IMR-90 (cell line): ENCODE data around the gene GNE. TPM values are rescaled to one million over a fixed set of nuclear protein-coding genes. Genes with fewer than 3 reads are reported as not detected.

Experiments used
- ATAC-seq: fragments of 200-7000 bp; cut with Tn5 transposase; 2 replicates; pipeline ENCODE4 v1.9.1; 2020; ENCODE audit warnings: low read depth, mild to moderate bottlenecking, moderate library complexity
- Bru-seq: library from RNA; stranded (reverse); fragments of 400-500 nt; gene quantifications from one replicate; lab custom pipeline; 2021; lab: Mats Ljungman, UMichigan
- BruChase-seq, 2 experiments: library from RNA; stranded (reverse); fragments of 400-500 nt; gene quantifications; one replicate each; lab custom pipeline; 2021; lab: Mats Ljungman, UMichigan
- BruUV-seq: library from RNA; stranded (reverse); fragments of 400-500 nt; replicated peaks from 2 replicates; lab custom pipeline; 2021; lab: Mats Ljungman, UMichigan
- CTCF ChIA-PET: fragments of 300-600 bp; formaldehyde crosslinking; extraction: SDS; loops from one replicate; lab custom pipeline; 2021; ENCODE audit warnings: antibody characterized with exemption; lab: Yijun Ruan, JAX
- POLR2A ChIA-PET: fragments of 300-600 bp; sonication (Branson Sonifier 250); formaldehyde crosslinking; loops from one replicate; lab custom pipeline; 2022; ENCODE audit warnings: antibody characterized with exemption; ENCODE audit not compliant: unreplicated experiment; lab: Charles Lee
- DNase-seq: peaks from one replicate; pipeline ENCODE4 v3.0.0; 2013
- H2AFZ ChIP-seq: replicated peaks from 2 replicates; pipeline ENCODE3; 2013; ENCODE audit warnings: low read length, mild to moderate bottlenecking; ENCODE audit not compliant: poor library complexity
- H2AK5ac ChIP-seq: 2 replicates; pipeline ENCODE4 v1.6.1; 2013; ENCODE audit warnings: low read depth, low read length, inconsistent platforms
- H2AK9ac ChIP-seq: replicated peaks from 2 replicates; pipeline ENCODE3; 2013; ENCODE audit warnings: mild to moderate bottlenecking, low read depth, low read length, moderate library complexity; ENCODE audit not compliant: poor library complexity
- H2BK120ac ChIP-seq: 2 replicates; pipeline ENCODE4 v1.6.1; 2013; ENCODE audit warnings: low read depth, low read length, inconsistent platforms
- H2BK15ac ChIP-seq: 3 replicates; pipeline ENCODE4 v1.6.1; 2013; ENCODE audit warnings: low read depth, low read length, inconsistent platforms
- H2BK20ac ChIP-seq: 2 replicates; pipeline ENCODE4 v1.6.1; 2013; ENCODE audit warnings: low read depth, mild to moderate bottlenecking, inconsistent platforms, low read length, moderate library complexity
- H2BK5ac ChIP-seq: 2 replicates; pipeline ENCODE4 v1.6.1; 2013; ENCODE audit warnings: mild to moderate bottlenecking, low read depth, low read length, inconsistent platforms; ENCODE audit not compliant: poor library complexity, severe bottlenecking
- H3K14ac ChIP-seq: replicated peaks from 2 replicates; pipeline ENCODE4 v1.6.1; 2013; ENCODE audit warnings: low read depth, low read length, inconsistent platforms
- H3K18ac ChIP-seq: 2 replicates; pipeline ENCODE4 v1.6.1; 2013; ENCODE audit warnings: low read depth, low read length, control low read depth
- H3K23ac ChIP-seq: 2 replicates; pipeline ENCODE4 v1.6.1; 2013; ENCODE audit warnings: low read depth, low read length, inconsistent platforms
- H3K27ac ChIP-seq: 2 replicates; pipeline ENCODE4 v1.5.1; 2013; ENCODE audit warnings: mild to moderate bottlenecking, control low read depth, low read length; ENCODE audit not compliant: insufficient read depth
- H3K27me3 ChIP-seq: 2 replicates; pipeline ENCODE4 v1.6.1; 2013; ENCODE audit warnings: low read length; ENCODE audit not compliant: control insufficient read depth, insufficient read depth
- H3K36me3 ChIP-seq: 2 replicates; pipeline ENCODE4 v1.6.1; 2013; ENCODE audit warnings: low read length, mixed read lengths; ENCODE audit not compliant: control insufficient read depth, insufficient read depth
- H3K4ac ChIP-seq: 2 replicates; pipeline ENCODE4 v1.6.1; 2013; ENCODE audit warnings: low read depth, low read length, inconsistent platforms
- H3K4me1 ChIP-seq: 2 replicates; pipeline ENCODE4 v1.6.1; 2013; ENCODE audit warnings: low read length, mixed read lengths; ENCODE audit not compliant: control insufficient read depth, insufficient read depth
- H3K4me2 ChIP-seq: 2 replicates; pipeline ENCODE4 v1.6.1; 2013; ENCODE audit warnings: low read depth, mild to moderate bottlenecking, control low read depth, low read length, moderate library complexity
- H3K4me3 ChIP-seq: 2 replicates; pipeline ENCODE4 v1.5.1; 2013; ENCODE audit warnings: low read depth, mild to moderate bottlenecking, control low read depth, low read length, moderate library complexity; ENCODE audit not compliant: insufficient read depth
- H3K56ac ChIP-seq: 2 replicates; pipeline ENCODE4 v1.6.1; 2013; ENCODE audit warnings: low read length, inconsistent platforms; ENCODE audit not compliant: insufficient read depth; ENCODE audit errors: extremely low read depth
- H3K79me1 ChIP-seq, 2 experiments: 2 replicates each; pipeline ENCODE4 v1.6.1; 2013; ENCODE audit warnings: low read length in 2 of 2, inconsistent platforms in 1 of 2, low read depth in 1 of 2
- H3K9ac ChIP-seq: 2 replicates; pipeline ENCODE4 v1.6.1; 2013; ENCODE audit warnings: low read depth, low read length, control low read depth
- H3K9me1 ChIP-seq: 2 replicates; pipeline ENCODE4 v1.6.1; 2013; ENCODE audit warnings: low read length, inconsistent platforms; ENCODE audit not compliant: insufficient read depth
- H3K9me3 ChIP-seq: 2 replicates; pipeline ENCODE4 v1.6.1; 2013; ENCODE audit warnings: low read length; ENCODE audit not compliant: control insufficient read depth, insufficient read depth
- H4K20me1 ChIP-seq: 2 replicates; pipeline ENCODE4 v1.6.1; 2013; ENCODE audit warnings: low read length, inconsistent platforms; ENCODE audit not compliant: insufficient read depth
- H4K5ac ChIP-seq: 2 replicates; pipeline ENCODE4 v1.6.1; 2013; ENCODE audit warnings: mild to moderate bottlenecking, low read depth, low read length, control low read depth
- H4K8ac ChIP-seq, 2 experiments: 2 replicates each; pipeline ENCODE4 v1.6.1; 2013; ENCODE audit warnings: low read depth in 2 of 2, low read length in 2 of 2, control low read depth in 1 of 2, inconsistent platforms in 1 of 2
- H4K91ac ChIP-seq: 2 replicates; pipeline ENCODE4 v1.6.1; 2013; ENCODE audit warnings: low read depth, low read length, inconsistent platforms; ENCODE audit not compliant: insufficient read depth
- BHLHE40 ChIP-seq: fragments of 150-350 bp; IDR thresholded peaks from 2 replicates; pipeline ENCODE4 v1.6.1; 2016; ENCODE audit warnings: mild to moderate bottlenecking, low read depth, low read length
- CEBPB ChIP-seq: IDR thresholded peaks from 2 replicates; pipeline ENCODE4 v1.6.1; 2012; ENCODE audit warnings: low read depth, low read length, improper control_type of control experiment
- FOS ChIP-seq: fragments of 150-350 bp; IDR thresholded peaks from 2 replicates; pipeline ENCODE4 v1.6.1; 2016; ENCODE audit warnings: low read depth, low read length
- MAFK ChIP-seq: IDR thresholded peaks from 2 replicates; pipeline ENCODE4 v1.6.1; 2012; ENCODE audit warnings: low read depth, low read length, improper control_type of control experiment
- MXI1 ChIP-seq: IDR thresholded peaks from 2 replicates; pipeline ENCODE4 v1.6.1; 2012; ENCODE audit warnings: low read depth, mild to moderate bottlenecking, low read length, moderate library complexity, borderline replicate concordance
- POLR2A ChIP-seq: IDR thresholded peaks from 2 replicates; pipeline ENCODE4 v1.6.1; 2012; ENCODE audit warnings: mild to moderate bottlenecking, low read depth, low read length
- SMC3 ChIP-seq: fragments of 150-350 bp; IDR thresholded peaks from 2 replicates; pipeline ENCODE4 v1.6.1; 2016; ENCODE audit warnings: low read depth, mild to moderate bottlenecking, antibody characterized with exemption, low read length, moderate library complexity
- USF2 ChIP-seq: fragments of 150-350 bp; IDR thresholded peaks from 2 replicates; pipeline ENCODE4 v1.6.1; 2017; ENCODE audit warnings: mild to moderate bottlenecking, antibody characterized with exemption, low read length, low read depth
- WGBS, 2 experiments: methylation state at CpG; one replicate each; pipeline versions ENCODE4 v1.1.5 to v1.1.7; 2013; ENCODE audit warnings: missing lambda C conversion rate in 2 of 2; ENCODE audit not compliant: insufficient read length in 1 of 2; ENCODE audit errors: extremely low coverage in 2 of 2; 5-methylcytosine and 5-hydroxymethylcytosine counted together
- dilution Hi-C: fragments of 300-500 bp; cut with HindIII; formaldehyde crosslinking; loops from one replicate; pipeline ENCODE4 v1.14.3; 2018; ENCODE audit warnings: low sequenced_read_pairs; ENCODE audit not compliant: unreplicated experiment
- in situ Hi-C: fragments of 300-500 bp; cut with MboI; formaldehyde crosslinking; loops from 3 replicates; pipeline ENCODE4 v1.14.3; 2019; ENCODE audit warnings: low sequenced_read_pairs, inconsistent platforms, mixed read lengths
- intact Hi-C: fragments of 100-400 bp; cut with micrococcal nuclease; formaldehyde crosslinking; loops from 2 replicates; pipeline ENCODE4 v1.10.0; 2022
- long read RNA-seq: library from polyadenylated mRNA; unstranded; transcript quantifications from one replicate; pipeline ENCODE4 v2.0.0, GENCODE V29; 2021; ENCODE audit not compliant: unreplicated experiment
- polyA plus RNA-seq, 3 experiments: library from polyadenylated mRNA; depleted of rRNA; stranded (reverse); fragments of >200 nt; gene quantifications; 2 replicates each; pipeline ENCODE4 v1.2.3, GENCODE V29; 2012; ENCODE audit warnings: low replicate concordance in 1 of 3
- total RNA-seq: library from RNA; depleted of rRNA; stranded (reverse); fragments of >200 nt; gene quantifications from 2 replicates; pipeline ENCODE4 v1.2.3, GENCODE V29; 2012; rRNA removed
- TF ChIP-seq, protein P1 (sequence below): conservative IDR thresholded peaks from 2 replicates; pipeline ENCODE4 v1.5.1; 2012; ENCODE audit warnings: mild to moderate bottlenecking, low read depth, low read length, improper control_type of control experiment

Gene GNE, protein sequence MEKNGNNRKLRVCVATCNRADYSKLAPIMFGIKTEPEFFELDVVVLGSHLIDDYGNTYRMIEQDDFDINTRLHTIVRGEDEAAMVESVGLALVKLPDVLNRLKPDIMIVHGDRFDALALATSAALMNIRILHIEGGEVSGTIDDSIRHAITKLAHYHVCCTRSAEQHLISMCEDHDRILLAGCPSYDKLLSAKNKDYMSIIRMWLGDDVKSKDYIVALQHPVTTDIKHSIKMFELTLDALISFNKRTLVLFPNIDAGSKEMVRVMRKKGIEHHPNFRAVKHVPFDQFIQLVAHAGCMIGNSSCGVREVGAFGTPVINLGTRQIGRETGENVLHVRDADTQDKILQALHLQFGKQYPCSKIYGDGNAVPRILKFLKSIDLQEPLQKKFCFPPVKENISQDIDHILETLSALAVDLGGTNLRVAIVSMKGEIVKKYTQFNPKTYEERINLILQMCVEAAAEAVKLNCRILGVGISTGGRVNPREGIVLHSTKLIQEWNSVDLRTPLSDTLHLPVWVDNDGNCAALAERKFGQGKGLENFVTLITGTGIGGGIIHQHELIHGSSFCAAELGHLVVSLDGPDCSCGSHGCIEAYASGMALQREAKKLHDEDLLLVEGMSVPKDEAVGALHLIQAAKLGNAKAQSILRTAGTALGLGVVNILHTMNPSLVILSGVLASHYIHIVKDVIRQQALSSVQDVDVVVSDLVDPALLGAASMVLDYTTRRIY
- total RNA-seq = 28.3 and 34.1 TPM in 2 replicates
- polyA plus RNA-seq (2012; rRNA removed) = 9.8 and 11.7 TPM in 2 replicates
- polyA plus RNA-seq (2012; cell fraction: cytosol; rRNA removed) = 5.4 and 6.5 TPM in 2 replicates
- 3.6 and 8.7 TPM in 2 replicates for polyA plus RNA-seq (2012; cell fraction: nucleus; rRNA removed; ENCODE audit: low replicate concordance)
- Bru-seq, nascent RNA = percentile 66 among the genes with signal in this experiment
- BruChase-seq, experiment 1, labeled RNA remaining after a 6-hour chase = percentile 65 among the genes with signal in this experiment
- percentile 66 among the genes with signal in this experiment for BruChase-seq, experiment 2, labeled RNA remaining after a 2-hour chase
- long read RNA-seq, full-length matches to known transcripts = 3 of 4 reads
- long read RNA-seq, partial matches to known transcripts = 0 of 4 reads
- long read RNA-seq, other reads (novel, unspliced or antisense) = 1 of 4 reads

DNA sequence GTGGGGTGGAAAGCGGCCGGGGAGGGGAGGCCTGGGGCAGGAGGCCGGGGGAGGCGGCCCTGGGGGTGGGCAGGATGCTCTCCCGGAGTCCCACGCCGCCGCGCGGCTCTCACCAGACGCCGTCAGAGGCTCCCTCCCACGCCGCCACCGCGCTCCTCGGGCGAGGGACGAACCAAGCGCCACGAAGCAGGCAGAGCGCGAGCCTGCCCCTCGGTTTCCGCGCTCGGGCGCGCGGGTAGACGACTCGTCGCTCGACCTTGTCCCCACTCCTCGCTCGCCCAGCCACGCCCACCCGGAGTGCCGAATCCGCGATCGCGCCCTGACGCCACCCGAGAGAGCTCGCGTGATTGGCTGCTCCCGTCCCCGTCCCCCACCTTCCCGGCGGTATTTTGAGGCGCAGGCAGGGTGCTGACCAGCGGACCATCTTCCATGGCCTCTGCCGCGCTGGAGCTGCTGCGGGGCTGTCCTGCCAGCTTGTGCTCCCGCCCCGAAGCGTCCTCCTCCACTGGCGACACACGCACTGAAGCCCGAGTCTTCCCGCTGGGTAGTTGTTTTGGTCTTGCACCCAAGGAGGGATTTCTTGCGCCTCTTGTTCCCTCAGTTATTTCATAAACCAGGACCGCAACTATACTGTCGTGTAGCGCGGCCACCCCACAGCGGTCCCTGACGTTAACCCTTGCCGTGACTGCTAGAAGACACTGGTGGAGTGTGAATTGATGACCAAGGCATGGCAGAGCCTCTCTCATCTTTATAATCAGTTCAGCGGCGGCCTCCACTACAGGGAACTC is at the start of gene GNE:
TSS of gene GNE (minus strand) at position 241 of the 788 bp plus-strand sequence. CDS start 9,093 bp downstream, outside the sequence.
- 0% methylated on average over 19 of the region's 73 CpGs; no CpG with 5 or more reads in 1 of the 2 experiments for WGBS, 2 experiments
- BruUV-seq = no TSS peak
- H3K18ac ChIP-seq = peak within 1 kb of the TSS; percentile 58; the same call in 1 of the 2 replicates
- H3K9me1 ChIP-seq = no peaks in the 10 kb centered on the region
- H2AFZ ChIP-seq = peak within 1 kb of the TSS; percentile 99
- peak within 1 kb of the TSS; percentile 70 for H2AK5ac ChIP-seq
- peak within 1 kb of the TSS; percentile 89 to 95 for H4K8ac ChIP-seq
- H2BK20ac ChIP-seq = no peak within 1 kb of the TSS
- ChIA-PET CTCF (interaction anchor here (0.6 kb wide), 1 partner anchor 55 kb away, joined by 3 read pairs; no protein-coding TSS in a partner anchor), POLR2A (interaction anchor here (0.5 kb wide), 1 partner anchor 10 kb away, joined by 4 read pairs; no protein-coding TSS in a partner anchor)
- 0 out of 2 replicates have a peak, but pooled peaks cover 2% of the 10 kb centered on the region for H3K4me1 ChIP-seq
- peak within 1 kb of the TSS; percentile 75 for H3K9ac ChIP-seq
- peaks cover 9% of the 10 kb centered on the region for H4K20me1 ChIP-seq
- peak within 1 kb of the TSS; percentile 62; the same call in 1 of the 2 replicates for H2BK120ac ChIP-seq
- peaks cover 5 to 42% of the 10 kb centered on the region in 2 experiments for H3K79me1 ChIP-seq
- H3K4ac ChIP-seq = peak within 1 kb of the TSS; percentile 69
- H3K9me3 ChIP-seq = no peaks in the 10 kb centered on the region
- H3K23ac ChIP-seq = peak within 1 kb of the TSS; percentile 85
- peak within 1 kb of the TSS; percentile 66 for H4K5ac ChIP-seq
- H2BK5ac ChIP-seq = peak within 1 kb of the TSS; percentile 56
- peak within 1 kb of the TSS; percentile 91 for H3K4me2 ChIP-seq
- peak within 1 kb of the TSS; percentile 67 for H3K56ac ChIP-seq
- peak within 1 kb of the TSS; percentile 86 for H4K91ac ChIP-seq
- no peaks in the 10 kb centered on the region for H3K36me3 ChIP-seq
- DNase-seq (peak; percentile 94), ATAC-seq (peak; percentile 97)
- H3K14ac ChIP-seq = peak within 1 kb of the TSS; percentile 92
- peak within 1 kb of the TSS; percentile 79 for H3K27ac ChIP-seq
- peak within 1 kb of the TSS; percentile 94 for H2AK9ac ChIP-seq
- intact Hi-C loops = loop anchor here (1.0 kb wide), 1 partner anchor 19 kb away; no protein-coding TSS in a partner anchor
- 0 out of 3 replicates have a peak within 1 kb of the TSS, but pooled peaks have one; percentile 19 for H2BK15ac ChIP-seq
- H3K27me3 ChIP-seq = no peaks in the 10 kb centered on the region
- H3K4me3 ChIP-seq = peak within 1 kb of the TSS; percentile 77
- in situ Hi-C loops = no loop called here
- dilution Hi-C loops = no loop called here
- TF ChIP-seq, protein P1, sequence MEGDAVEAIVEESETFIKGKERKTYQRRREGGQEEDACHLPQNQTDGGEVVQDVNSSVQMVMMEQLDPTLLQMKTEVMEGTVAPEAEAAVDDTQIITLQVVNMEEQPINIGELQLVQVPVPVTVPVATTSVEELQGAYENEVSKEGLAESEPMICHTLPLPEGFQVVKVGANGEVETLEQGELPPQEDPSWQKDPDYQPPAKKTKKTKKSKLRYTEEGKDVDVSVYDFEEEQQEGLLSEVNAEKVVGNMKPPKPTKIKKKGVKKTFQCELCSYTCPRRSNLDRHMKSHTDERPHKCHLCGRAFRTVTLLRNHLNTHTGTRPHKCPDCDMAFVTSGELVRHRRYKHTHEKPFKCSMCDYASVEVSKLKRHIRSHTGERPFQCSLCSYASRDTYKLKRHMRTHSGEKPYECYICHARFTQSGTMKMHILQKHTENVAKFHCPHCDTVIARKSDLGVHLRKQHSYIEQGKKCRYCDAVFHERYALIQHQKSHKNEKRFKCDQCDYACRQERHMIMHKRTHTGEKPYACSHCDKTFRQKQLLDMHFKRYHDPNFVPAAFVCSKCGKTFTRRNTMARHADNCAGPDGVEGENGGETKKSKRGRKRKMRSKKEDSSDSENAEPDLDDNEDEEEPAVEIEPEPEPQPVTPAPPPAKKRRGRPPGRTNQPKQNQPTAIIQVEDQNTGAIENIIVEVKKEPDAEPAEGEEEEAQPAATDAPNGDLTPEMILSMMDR = no peak
- TF ChIP-seq POLR2A = peak; percentile 87
- TF ChIP-seq CEBPB = no peak
- TF ChIP-seq USF2 = peak; percentile 24; the same call in 1 of the 2 replicates
- TF ChIP-seq SMC3 = no peak
- TF ChIP-seq FOS = peak; percentile 6; the same call in 1 of the 2 replicates
- TF ChIP-seq MXI1 = peak; percentile 78; the same call in 1 of the 2 replicates
- TF ChIP-seq BHLHE40 = 0 out of 2 replicates have a peak, but pooled peaks have one; percentile 28
- no peak for TF ChIP-seq MAFK
